Left lung (tissue), 10 donors: ENCODE data around the gene KIAA1671. TPM values are rescaled to one million over a fixed set of nuclear protein-coding genes. Genes with fewer than 3 reads are reported as not detected.
A peak's percentile ranks its signal among the peaks of the same experiment; 100 is the strongest.

Source experiments
- ATAC-seq: fragments of 200-7000 bp; cut with Tn5 transposase; one replicate; pipeline ENCODE4 v1.9.1; 2020; ENCODE audit warnings: moderate library complexity
- DNase-seq, 4 donors: peaks; one replicate each; pipeline ENCODE4 v3.0.0-alpha.2; 2013 to 2020
- H3K27ac ChIP-seq, 2 donors: fragments of 200-600 bp; sonication (generic) in 1 of 2; one replicate each; pipeline versions ENCODE4 v1.5.0 to v1.8.0; 2020 to 2021
- H3K27me3 ChIP-seq, 2 donors: fragments of 200-600 bp; sonication (generic) in 1 of 2; one replicate each; pipeline versions ENCODE4 v1.5.0 to v1.8.0; 2020 to 2021
- H3K36me3 ChIP-seq, 2 donors: fragments of 200-600 bp; sonication (generic) in 1 of 2; one replicate each; pipeline versions ENCODE4 v1.5.0 to v1.8.0; 2020 to 2021
- H3K4me1 ChIP-seq, 2 donors: fragments of 200-600 bp; one replicate each; pipeline ENCODE4 v1.8.0; 2021
- H3K4me3 ChIP-seq, 2 donors: fragments of 200-600 bp; sonication (generic) in 1 of 2; one replicate each; pipeline versions ENCODE4 v1.5.0 to v1.8.0; 2020 to 2021; ENCODE audit warnings: mild to moderate bottlenecking in 1 of 2
- H3K9me3 ChIP-seq, 2 donors: fragments of 200-600 bp; sonication (generic) in 1 of 2; one replicate each; pipeline versions ENCODE4 v1.5.0 to v1.8.0; 2020 to 2021
- intact Hi-C, 2 donors: fragments of 100-400 bp; cut with DNase I; formaldehyde crosslinking; loops; one replicate each; pipeline versions ENCODE4 v1.11.2 to v1.14.2; 2022
- polyA plus RNA-seq, 6 donors: library from polyadenylated mRNA; unstranded; fragments of 120-200 nt; gene quantifications; one replicate each; pipeline ENCODE4 v1.2.1, GENCODE V29; 2013; ENCODE audit not compliant: insufficient read length in 6 of 6
- total RNA-seq, 2 donors: library from RNA; stranded (reverse); fragmentation: NEBNext Ultra II Directional; extraction: Animal tissue kit (Norgen Biotek cat#: 25700); gene quantifications; one replicate each; pipeline ENCODE4 v1.2.1, GENCODE V29; 2021
- TF ChIP-seq, protein P1 (sequence below), 2 donors: fragments of 200-600 bp; sonication (generic) in 1 of 2; IDR thresholded peaks; one replicate each; pipeline versions ENCODE4 v1.5.0 to v1.8.0; 2021; ENCODE audit warnings: antibody characterized with exemption in 2 of 2
- donor health status: DM: no; HTN: yes; CAD: no.
- donor health status: DM: no; HTN: no; CAD: no.

Gene KIAA1671
- total and polyA plus RNA-seq, 8 donors: 19.4 to 35.0 (median 23.4) TPM

DNA sequence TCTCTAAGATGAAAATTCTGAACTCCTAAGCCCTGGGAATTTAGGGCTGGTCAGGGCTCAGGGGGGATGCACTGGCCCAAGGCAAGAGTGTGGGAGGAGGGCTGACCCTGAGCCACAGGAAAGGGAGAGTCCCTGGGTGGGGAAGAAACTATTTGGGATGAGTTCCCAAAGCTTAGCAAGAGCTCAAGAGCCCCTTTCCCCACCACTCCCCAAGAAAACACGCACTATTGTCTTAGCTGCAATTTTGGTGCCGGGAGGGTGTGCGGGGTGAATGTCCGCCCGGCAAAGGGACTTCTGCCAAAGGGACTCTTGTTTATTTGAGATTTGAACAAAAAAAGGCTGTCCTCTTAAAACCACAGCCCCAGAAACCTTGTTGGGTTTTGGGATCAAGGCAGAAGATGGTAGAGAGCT, 37.0 kb downstream of the KIAA1671 start:
- no peaks in the 10 kb centered on the region for H3K27me3 ChIP-seq
- DNase-seq (no peak), ATAC-seq (no peak)
- no peaks in the 10 kb centered on the region for H3K36me3 ChIP-seq
- TF ChIP-seq, protein P1, sequence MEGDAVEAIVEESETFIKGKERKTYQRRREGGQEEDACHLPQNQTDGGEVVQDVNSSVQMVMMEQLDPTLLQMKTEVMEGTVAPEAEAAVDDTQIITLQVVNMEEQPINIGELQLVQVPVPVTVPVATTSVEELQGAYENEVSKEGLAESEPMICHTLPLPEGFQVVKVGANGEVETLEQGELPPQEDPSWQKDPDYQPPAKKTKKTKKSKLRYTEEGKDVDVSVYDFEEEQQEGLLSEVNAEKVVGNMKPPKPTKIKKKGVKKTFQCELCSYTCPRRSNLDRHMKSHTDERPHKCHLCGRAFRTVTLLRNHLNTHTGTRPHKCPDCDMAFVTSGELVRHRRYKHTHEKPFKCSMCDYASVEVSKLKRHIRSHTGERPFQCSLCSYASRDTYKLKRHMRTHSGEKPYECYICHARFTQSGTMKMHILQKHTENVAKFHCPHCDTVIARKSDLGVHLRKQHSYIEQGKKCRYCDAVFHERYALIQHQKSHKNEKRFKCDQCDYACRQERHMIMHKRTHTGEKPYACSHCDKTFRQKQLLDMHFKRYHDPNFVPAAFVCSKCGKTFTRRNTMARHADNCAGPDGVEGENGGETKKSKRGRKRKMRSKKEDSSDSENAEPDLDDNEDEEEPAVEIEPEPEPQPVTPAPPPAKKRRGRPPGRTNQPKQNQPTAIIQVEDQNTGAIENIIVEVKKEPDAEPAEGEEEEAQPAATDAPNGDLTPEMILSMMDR (IDR thresholded peaks at IDR 0.05): no peak
- H3K4me3 ChIP-seq: no peak overlapping the region
- intact Hi-C loops: no loop called here
- H3K9me3 ChIP-seq: no peaks in the 10 kb centered on the region
- H3K4me1 ChIP-seq: peaks cover 0 to 14% of the 10 kb centered on the region in 2 donors
- H3K27ac ChIP-seq: peak overlapping the region; percentile 7 to 33

DNA sequence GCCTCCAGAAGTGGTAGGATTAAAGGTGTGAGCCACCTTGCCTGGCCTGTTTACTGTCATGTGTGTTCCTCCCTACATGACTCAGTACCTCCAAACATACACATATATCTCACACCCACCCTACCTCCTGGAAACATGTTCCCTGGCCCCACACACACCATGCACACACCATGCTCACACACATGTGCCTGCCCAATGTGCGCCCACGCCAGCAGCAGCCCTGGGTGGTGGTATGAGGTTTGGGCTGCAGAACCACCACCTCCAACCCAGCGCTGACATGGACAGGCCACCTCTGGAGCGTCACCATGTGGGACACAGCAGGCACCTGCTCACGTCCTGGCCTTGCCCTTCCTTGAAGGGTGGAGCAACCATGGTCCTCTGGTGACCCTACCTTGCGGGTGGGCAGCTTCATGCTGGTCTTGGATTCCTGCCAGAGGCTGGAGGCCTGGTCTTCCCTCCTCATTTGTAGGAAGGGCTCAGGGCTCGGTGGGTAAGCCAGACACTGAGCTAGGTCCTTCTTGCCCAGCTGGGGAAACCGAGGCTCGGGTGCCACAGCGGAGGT, 37.9 kb downstream of the KIAA1671 start:
- Histone ChIP-seq H3K27me3 (no peaks in the 10 kb centered on the region), H3K4me1 (peaks cover 0 to 14% of the 10 kb centered on the region in 2 donors), H3K36me3 (no peaks in the 10 kb centered on the region), H3K9me3 (no peaks in the 10 kb centered on the region), H3K27ac (peak overlapping the region in 1 of 2 donors; percentile 69), H3K4me3 (no peak overlapping the region)
- TF ChIP-seq, protein P1 (IDR thresholded peaks at IDR 0.05): no peak
- ATAC-seq: no peak
- DNase-seq: no peak
- intact Hi-C loops: no loop called here

DNA sequence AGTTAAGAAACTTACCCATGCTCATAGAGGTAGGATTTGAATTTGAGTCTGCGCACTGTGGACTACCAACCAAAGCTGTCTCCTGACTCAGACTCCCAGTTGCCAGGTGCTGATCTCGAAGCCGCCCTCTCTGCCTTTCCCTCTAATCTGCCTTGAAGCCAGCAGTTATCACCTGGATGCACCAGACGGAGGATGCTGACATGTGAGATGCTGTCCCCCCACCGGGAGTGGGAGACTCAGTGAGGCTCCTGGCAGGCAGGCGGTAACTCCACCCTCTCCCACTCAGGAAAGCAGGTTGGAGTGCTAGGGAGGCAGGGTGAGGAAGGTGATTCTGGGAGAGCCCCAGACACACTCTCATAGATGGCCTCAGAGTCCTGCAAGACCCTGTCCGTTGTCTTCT, 40.4 kb downstream of the KIAA1671 start:
- H3K27me3 ChIP-seq: no peaks in the 10 kb centered on the region
- DNase-seq (no peak), ATAC-seq (no peak)
- H3K9me3 ChIP-seq: no peaks in the 10 kb centered on the region
- peak overlapping the region in 1 of 2 donors; percentile 8 for H3K27ac ChIP-seq
- no peak overlapping the region for H3K4me3 ChIP-seq
- intact Hi-C loops: no loop called here
- no peaks in the 10 kb centered on the region for H3K36me3 ChIP-seq
- TF ChIP-seq, protein P1 (IDR thresholded peaks at IDR 0.05): no peak
- H3K4me1 ChIP-seq: peaks cover 0 to 26% of the 10 kb centered on the region in 2 donors

DNA sequence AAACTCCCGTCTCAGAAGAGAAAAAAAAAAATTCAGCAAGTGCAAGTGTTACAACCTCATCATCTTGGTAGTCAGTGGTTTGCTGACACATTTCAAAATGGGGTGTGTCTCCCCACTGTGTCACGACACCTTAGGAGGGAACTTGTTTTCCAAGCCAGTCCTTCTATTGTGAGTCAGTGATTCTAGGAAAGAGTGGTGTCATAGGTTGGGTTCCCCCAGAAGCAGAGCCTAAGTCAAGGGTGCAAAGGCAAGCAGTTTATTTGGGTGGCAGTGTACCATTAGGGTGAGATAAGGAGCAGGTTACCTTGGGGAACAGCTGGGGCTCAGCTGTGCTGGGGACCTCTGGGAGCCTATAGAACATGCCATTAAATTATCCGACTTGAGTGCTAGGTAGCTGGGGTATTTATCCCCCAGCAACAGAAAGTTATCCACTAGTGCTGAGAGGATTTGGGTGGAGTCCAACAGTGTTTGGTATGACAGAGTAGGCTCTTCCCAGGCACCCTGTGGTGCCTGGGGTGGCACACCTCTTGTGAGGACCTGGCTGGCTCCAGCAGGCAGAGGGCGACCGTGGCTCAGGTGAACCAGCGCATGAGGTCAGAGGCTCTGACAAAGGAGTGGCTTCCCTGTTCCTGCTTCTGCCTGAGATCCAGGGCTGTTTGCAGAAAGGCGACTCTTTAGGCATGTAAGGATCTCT, 41.7 kb downstream of the KIAA1671 start:
- intact Hi-C loops: no loop called here
- Histone ChIP-seq H3K4me3 (no peak overlapping the region), H3K27me3 (no peaks in the 10 kb centered on the region), H3K9me3 (no peaks in the 10 kb centered on the region), H3K4me1 (peaks cover 0 to 26% of the 10 kb centered on the region in 2 donors), H3K36me3 (no peaks in the 10 kb centered on the region), H3K27ac (no peak overlapping the region)
- DNase-seq: peak in 1 of 4 donors; percentile 39
- TF ChIP-seq, protein P1 (IDR thresholded peaks at IDR 0.05): no peak
- ATAC-seq: peak; percentile 59

DNA sequence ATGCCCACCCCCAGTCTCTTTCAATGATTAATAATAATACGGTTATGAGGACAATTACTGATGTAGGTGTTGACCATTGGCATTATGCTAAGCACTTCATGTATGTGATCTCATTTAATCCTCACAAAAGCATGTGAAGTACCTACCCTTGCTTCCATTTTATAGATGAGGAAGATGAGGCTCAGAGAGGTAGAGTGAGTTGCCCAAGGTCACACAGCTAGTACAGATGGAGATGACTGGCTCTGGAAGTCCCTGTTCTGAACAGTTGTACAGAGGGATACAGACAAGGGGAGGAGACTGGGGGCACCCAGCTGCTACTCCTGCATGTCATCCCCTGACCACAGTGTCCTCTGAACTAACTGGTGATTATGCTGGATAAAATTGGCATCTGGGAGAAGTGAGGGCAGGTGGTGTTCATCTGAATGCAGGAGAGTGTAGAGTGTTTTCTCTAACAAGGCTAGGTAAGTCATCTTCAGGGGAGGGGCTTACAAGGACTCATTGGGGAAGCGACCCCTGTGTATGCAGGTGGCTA, 43.2 kb downstream of the KIAA1671 start:
- H3K27me3 ChIP-seq: no peaks in the 10 kb centered on the region
- intact Hi-C loops: no loop called here

More for the DNA sequence above, 43.2 kb downstream of the KIAA1671 start:
- H3K27ac ChIP-seq: peak overlapping the region in 1 of 2 donors; percentile 60
- no peak overlapping the region for H3K4me3 ChIP-seq
- no peak for DNase-seq
- no peaks in the 10 kb centered on the region for H3K36me3 ChIP-seq
- peaks cover 0 to 19% of the 10 kb centered on the region in 2 donors for H3K4me1 ChIP-seq
- no peaks in the 10 kb centered on the region for H3K9me3 ChIP-seq
- no peak for ATAC-seq
- TF ChIP-seq, protein P1 (IDR thresholded peaks at IDR 0.05): no peak
